NK-92 (cell line): ENCODE results near the gene INPP4A.

Source experiments
- DNase-seq: peaks from one replicate; lab custom pipeline; 2025; ENCODE audit not compliant: unreplicated experiment; lab: John Stamatoyannopoulos, UW

The INPP4A gene

DNA sequence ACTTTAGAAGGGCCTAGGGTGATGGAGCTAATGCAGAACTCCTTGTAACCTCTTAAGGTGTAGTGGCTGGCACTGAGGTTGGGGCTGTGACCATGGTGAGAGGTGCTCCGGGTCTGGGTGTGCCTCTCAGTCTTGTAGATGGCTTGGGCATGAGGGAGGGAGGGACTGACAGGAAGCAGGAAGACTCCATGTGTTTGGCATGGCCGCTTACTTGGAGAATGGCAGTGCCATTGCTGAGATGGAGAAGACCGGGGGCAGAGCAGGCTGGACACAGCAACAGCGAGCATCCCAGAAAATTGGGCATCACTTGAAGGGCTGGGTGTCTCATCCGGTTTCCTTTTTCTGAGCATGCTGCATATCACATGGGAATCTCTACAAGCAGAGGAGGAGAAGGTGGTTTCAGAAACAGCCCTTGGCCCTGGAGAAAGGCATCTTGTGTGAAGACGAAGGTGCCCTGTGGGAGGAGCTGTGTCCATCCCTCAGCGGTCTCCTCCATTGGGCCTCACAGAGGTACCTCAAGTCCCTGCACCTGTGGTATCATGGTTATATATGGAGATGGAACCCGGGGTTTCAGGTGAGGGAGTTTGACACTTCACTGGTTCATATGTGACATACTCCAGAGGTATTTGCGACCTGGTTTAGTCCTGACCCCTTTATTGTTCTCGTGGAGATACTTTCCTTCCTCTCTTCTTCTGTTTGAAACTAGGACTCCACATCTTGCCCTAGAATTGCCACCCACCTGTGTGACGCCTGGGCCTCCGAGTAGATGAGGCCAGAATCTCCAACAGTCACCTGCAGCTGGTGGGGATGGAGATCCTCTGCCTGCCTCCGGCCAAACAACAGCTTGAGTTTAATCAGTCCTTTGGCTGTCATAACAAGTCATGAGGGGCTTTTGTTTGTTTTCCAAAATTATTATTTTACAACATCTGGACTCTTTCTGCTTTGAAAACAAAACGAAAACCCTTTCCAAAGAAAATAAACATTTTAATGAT lies 45.6 kb downstream of the INPP4A start:
- no peak for DNase-seq

DNA sequence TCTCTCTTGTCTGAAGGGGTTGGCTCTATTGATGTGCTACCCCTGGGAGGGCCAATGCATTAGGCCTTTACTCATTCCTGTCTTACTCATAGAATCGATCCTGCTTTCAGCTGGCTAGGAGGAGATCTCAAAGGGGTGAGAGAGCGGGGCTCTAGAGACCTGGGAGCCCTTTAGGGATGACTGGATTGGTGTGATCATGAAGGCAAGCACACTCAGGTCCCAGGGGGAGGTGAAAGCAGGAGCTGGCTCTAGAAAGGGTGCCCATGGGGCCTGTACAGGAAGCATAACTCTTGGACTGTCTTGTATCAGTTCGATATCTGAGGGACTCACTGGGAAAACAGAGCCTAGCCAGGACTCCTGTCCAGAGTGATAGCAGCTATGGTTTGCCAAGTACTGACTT lies 47.8 kb downstream of the INPP4A start:
- no peak for DNase-seq

DNA sequence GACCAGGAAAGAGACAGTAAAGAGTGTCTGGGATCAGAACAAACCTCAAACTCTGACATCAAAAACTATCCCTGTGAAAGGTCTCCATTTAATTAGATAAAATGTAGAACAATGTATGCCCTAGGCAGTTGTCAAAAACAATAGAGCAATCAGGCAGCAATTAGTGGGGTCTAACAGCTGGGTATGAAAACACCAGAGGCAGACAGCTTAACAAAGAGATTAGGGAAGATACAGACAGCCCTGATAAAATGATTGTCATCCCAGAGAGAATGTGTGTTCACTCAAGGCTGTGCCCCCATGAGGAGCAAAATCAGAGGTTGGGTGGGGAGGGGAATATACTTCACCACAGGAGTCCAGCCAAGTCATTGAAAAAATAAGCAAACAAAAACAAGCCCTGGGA lies 50.0 kb downstream of the INPP4A start:
- DNase-seq = no peak

DNA sequence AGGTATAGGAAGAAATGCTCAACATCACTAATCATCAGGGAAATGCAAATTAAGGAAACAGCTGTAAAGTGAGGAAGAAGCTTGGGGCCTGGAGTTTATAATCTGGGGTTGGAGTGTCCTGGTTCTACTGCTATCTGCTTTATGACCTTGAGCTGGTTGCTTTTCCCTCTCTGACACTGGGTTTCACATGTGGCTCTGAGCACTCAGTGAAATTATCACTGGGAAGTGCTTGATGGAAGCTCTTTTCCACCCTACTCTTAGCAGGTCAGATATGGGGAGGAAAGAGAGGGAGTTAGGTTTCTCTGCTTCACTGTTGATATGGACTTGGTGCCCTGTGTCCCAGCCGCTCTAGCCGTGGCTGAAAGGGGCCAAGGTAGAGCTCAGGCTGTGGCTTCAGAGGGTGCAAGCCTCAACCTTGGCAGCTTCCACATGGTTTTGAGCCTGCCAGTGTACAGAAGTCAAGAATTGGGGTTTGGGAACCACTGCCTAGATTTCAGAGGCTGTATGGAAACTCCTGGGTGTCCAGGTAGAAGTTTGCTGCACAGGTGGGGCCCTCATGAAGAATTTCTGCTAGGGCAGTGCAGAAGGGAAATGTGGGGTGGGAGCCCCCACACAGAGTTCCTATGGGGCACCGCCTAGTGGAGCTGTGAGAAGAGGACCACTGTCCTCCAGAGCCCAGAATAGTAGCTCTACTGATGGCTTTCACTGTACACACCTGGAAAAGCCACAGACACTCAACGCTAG lies 52.3 kb downstream of the INPP4A start:
- DNase-seq = no peak

DNA sequence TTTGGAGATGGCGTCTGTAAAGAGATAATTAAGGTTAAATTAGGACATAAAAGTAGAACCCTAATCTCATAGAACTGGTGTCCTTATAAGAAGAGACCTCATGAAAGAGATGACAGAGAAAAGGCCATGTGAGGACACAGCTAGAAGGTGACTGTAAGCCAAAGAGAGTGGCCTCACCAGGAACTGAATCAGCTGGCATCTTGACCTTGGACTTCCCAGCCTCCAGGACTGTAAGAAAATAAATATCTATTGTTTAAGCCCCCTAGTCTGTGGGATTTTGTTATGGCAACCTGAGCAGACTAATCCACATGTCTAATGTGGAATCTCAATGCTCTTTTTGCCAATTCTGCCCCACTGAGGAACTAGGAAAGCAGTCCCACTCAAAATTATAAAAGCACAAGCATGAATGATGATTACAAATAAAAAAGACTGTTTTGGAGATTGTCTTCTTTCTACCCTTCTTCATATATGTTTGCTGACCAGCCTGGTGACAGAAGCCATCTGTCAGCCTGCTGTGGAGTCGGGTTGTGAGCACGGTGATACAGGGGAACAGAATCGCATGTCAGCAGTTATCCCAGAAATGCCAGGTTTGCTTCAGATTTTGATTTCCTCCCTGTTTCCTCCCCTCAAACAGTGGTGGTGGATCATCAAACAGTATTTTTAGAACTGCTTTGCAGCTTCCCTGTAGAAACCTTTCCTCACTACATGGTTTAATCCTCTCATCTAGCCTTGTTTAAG lies 54.2 kb downstream of the INPP4A start:
- DNase-seq = no peak

DNA sequence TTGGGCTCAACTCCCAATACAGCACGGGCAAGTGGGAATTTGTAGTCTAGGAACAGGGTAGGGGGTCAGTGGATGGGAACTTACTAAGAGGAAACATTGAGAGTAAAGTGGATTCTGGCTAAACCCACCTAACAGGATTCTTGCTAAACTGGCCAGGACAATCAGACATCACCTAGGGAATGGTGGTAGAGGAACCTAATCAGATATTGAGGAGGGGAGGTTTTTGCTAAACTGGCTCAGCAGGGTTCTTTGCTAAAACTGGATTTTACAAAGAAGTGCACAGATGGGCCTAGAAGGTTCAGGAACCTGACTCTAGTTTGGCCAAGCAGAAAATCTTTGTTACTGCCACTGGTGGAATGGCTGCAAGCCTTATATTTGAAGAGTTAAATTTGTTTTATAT lies 55.9 kb downstream of the INPP4A start:
- no peak for DNase-seq

DNA sequence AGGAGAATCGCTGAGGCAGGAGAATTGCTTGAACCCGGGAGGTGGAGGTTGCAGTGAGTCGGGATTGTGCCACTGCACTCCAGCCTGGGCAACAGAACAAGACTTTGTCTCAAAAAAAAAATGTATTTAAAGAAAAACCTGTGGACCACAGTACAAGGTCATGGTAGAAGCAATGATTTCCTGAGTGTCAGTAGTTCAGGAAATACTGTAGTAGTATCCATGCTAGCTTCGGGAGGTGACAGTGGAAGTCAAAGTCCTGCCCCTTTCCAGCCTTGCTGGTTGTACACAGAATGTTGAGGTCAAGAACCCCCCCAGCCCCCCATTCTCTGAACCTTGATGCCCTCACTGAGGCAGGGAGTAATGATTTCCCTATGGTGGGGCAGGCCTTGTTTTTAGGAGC lies 56.6 kb downstream of the INPP4A start:
- no peak for DNase-seq

DNA sequence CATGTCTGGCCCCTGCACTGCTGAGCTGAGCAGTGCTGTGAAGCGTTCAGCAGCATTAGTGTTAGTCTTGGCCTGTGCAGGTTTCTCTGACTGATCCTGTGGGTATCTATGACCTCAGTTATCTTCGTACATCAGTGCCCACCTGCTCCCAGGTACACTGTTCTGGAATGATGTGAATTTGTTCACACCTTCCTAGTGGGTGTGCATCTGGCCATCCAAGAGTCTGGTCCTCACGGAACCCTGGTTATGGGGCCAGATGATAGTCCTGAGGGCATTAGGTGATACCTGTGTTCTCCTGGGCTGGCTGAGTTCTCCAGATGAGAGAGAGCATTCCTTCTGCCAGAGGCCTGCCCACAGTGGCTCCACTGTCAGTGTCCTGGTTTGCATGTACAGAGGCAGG lies 57.2 kb downstream of the INPP4A start:
- DNase-seq = no peak

DNA sequence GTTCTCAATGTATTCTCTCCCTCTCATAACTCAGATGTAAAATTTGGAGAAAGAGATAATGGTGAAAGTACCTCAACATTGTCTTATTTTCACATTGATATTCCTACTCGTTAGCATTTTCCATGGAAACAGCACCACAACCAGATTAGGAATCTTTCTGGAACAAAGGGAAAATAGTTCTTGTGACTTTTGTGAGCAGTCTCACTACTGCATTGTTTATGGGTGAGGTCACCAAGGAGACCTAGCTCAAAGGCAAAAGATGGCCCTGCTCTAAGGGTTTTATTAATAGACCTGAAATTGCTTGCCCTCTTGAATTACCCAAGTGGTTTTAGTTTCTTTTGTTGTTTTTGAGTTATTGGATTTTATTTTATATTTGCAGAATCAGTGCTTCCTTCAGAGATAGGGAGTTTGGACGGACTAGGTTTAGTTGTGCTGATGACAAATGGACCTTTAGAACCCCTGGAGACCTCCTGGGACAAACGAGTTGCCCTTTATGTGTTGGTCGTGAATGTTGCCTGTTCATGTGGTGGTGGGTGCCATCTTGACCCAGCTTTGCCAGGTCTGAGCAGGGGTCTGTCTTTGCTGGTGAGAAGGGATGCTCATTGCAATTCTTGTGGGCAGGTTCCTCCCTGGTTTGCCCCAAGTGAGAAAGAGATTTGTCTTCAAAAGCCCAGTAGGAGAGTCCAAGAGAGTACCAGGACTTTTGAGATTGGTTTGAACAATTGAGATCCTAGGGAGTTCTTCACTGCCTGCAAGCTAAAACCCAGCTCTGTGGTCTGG lies 58.1 kb downstream of the INPP4A start:
- DNase-seq = no peak

DNA sequence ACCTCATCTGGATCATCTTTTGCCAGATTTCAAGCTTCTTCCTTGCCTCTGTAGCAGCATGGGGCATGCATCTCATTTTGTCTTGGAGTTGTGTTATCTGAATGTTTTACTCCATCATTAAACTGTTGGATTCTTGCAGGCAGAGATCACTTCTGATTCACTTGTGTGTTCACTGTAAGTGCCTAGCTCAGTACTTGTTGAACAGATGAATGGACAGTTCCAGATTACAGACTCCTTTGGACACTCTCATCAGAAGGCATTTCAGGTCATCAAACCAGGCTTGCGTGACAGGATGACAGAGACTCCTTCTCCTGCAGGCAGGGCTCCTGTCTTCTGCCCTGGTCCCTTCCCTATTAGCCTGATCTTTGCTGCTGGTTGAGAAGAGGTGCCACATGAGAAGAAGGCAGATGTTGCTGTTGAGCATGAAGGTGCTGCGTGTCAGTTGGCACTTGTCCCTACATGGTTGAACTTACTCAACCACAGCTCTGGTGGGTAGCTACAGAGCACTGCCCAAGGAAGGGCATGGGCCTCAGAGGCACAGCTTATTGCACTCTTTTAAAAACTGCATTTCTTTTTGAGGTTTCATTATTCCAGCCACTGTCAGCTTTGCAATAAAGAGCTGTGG lies 58.9 kb downstream of the INPP4A start:
- no peak for DNase-seq

DNA sequence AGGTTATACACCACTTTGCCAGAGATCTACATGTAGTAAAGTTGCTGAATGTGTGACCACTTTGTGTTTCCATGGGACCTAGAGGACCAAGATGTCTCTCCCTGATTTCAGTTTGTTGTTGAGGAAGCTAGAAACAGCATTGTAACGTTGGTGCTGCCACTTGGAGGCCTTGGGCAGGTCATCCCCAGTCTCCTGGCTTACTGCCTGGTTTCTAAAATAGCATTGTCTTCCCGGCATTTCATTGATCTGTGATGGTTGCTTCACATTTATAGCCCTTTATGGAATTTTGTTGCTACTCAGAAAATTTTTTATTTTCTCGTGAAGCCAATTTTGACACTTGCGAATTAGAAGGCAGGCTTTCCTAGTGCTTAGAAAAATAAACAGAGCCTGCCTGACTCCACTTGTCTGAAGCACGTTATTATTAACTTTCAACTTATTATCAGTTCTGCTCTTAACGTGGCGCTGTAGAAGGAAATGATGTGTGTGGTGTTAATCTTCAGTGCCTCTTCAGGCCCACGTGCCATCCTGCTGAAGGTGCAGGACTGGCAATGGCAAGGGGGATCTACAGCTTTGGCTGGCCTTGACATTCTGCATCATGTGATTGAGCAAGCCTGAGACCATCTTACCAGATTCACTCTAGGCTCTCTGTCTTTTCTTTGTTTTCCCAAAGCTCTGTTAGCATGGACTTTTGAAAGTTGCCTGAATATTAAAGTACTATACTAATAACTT lies 59.9 kb downstream of the INPP4A start:
- DNase-seq = no peak

DNA sequence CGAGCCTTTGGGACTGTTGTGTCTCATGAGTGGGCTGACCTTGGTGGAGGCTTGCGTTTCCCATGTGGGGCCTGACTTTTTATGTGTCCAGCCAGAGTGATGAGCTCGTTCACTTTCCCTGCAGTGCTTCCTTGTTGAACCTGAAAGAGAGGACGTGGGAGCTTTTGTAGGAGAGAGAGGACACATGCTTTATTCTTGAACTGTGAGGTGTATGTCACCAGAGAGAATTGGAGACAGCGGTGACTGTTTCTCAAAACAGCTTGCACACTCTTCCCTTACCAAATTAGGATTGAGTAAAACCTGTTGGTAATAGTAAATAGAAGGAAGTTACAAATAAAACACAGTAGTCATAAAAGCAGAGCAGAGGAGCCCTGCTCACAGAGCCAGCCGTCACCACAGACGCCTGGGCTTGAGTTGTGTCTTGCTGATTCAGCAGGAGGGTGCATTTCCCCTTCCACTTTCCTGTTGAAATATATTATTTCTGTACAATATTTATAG lies 60.7 kb downstream of the INPP4A start:
- no peak for DNase-seq

DNA sequence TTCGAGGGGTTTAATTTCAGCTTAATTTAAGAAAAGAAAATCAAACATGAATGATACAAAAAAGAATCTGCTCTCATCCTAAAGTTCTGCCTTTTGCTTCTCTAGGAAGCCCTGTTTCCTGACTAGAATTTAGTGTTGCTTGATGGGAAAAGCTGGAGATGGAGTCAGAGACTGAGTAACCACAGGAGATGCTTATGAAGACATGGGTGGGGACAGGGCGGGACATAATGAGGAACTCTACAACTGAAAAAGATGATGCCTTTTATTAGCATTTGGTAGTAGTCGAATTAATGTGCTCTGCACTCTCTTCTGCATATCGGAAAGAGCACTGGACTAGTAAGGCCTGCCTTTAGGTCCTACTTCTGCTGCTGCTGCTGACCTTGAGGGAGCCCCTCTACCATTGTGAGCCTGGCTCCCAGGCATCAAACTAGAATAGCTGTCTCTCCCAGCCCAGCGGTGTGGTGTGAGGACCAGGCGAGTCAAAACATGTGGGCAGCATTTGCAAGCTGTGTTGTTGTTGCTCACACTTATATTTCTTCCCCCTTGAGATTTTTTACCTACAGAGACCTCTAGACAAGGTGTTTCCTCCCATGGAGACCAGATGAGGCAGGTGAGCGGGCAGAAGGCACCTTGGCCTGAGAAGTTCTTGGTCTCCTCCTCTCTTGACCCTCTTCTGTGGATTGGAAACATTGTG lies 61.5 kb downstream of the INPP4A start:
- no peak for DNase-seq

DNA sequence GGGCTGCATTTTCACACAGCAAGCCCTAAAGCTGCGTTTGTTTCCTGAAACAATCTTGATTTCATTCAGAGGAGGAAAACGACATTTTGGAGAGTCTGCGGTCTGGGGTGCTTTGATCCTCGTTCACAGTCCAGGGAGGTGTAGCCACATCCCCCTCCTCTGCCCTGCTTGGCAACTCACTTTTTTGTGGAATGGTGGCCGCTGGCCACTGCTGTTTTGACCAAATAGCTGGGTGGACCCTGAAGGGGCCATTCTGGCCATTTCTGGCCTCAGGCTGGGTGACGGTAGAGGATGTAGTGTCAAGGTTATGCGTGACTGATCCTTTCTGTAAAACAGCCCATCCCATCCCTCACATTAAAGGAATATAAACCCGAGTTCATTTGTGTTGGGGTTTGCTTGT lies 62.2 kb downstream of the INPP4A start:
- no peak for DNase-seq

DNA sequence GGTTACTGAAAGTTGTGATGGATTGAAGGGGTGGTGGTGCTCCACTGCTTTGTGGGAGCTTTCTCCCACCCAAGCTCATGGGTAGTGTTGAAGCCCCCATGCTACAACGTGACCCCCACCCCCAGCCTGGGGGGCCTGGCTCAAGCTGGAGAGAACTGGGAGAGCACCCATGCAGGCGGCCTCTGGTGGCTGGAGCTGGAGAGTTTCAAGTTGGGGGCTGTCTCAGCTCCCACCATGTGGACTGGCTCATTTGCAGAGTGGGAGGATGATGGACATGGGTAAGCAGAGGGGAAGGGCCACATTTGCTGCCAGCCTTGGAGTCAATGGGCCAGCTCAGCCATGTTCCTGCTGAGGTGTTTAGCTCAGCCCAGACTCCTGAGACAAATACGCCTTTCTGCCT lies 62.8 kb downstream of the INPP4A start:
- DNase-seq = no peak

DNA sequence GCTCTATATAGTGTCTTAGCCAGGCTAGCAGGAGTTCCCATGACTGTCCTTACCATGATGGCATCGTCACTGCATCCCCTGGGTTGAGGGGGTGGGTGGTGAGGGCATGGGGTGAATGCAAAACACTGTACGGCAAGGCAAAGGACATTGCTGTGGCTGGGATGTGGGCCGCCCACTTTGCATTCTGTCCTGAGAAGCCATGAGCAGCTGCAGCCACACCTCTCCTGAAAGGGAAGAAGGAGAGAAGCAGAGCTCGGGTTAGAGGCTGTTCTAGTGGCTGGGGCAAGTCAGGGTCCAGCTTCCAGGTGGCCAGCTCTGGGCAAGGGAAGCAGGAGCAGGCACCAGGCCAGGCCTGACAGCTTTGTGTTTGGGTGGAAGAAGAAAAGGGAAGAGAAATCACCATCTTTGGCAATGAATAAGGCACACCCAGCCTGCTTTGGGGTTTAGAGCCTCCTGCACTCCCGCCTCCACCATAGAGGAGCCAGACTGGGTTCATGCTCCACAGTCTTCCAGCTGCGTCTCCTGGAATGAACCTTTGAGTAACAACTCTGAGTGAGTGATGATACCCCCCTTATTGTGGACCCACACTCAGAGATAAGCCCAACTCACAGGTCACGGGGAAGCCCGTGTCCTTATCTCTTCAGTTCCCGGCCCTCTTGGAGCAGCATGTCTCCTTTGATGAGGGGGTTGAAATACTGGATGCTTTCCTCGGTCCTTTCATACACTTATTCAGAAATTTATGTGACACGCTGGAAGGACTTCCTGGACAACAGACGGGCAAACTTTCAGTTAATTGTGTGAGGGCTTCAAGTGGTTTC lies 63.4 kb downstream of the INPP4A start:
- no peak for DNase-seq

DNA sequence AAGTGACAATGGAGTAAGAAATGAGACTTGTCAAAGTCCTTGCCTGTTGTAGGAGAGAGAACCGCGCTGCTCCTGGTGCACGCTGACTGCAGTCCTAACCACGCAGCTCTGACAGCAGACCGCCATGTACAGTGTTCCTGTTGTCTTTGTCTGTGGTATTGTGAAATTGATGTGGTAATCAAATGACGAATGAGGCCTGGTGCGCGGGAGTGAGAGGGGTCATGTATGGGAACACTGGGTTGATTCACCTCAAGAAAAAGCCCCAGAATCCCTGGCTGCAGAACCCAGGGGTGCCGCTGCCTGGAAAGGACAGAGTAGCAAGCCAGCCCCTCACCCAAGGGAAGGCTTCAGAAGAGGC lies 64.0 kb downstream of the INPP4A start:
- no peak for DNase-seq
